HG03039 (cell line): ENCODE results near the gene C10orf95.

Source experiments
- ATAC-seq: cut with Tn5 transposase; IDR thresholded peaks from one replicate; pipeline ENCODE4 v1.9.1; 2021; ENCODE audit warnings: mild to moderate bottlenecking, moderate library complexity; ENCODE audit not compliant: unreplicated experiment

Gene C10orf95

DNA sequence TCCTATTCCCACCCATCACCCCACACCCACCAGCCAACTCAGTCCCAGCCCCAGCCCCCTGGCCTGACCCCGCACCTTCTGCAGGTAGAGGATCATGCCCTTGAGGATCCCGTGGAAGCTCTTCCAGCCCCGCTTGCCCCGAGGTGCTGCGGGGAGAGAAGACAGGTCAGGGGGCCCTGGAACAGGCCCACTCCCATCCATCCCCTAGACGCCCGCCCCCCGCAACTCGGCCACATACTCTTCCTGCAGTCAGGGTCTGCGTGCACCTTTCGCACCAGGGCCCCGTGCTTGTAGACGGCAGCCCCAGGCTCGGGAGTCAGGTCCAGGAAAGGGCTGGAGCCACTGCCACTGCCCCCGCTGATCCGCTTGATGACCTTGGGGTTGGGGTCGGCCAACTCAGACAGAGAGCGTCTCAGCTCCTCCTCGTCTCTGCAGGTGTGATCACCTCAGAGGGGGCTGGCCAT lies 46.2 kb downstream of the C10orf95 start:
- ATAC-seq: no peak

DNA sequence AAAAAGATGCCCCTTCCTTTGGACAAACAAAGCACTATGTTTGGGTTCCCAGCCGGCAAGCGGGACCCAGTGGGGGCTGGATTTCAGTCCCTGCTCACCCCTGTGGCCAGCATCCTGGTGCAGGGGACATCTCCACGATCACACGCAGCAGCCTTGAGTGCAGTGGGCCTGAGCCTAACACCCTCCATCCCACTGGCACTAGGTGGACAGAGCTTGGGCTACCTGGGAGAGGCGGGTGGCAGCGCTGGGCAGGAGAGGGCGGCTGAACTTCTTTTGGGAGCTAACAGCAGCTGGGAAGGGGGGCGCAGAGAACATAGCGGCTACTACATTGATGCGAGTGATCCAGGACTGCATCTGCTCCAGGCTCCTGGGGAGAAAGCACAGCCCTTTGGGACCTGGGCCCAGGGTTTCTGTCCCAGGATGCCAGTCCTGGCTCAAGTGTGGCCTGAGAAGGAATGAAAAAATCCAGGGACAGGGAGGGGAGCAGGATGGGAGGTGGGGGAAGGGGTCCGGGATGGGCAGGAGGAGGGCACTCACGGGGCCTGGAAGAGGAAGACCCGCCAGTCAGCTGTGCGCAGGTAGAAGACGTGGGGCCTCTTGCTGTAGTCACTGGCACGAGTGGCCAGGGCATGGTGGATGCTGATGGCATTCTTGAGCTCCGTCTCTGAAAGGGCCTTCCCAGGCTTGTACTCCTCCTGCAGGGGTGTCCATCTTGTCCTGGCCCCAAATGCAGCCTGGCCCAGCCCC lies 46.8 kb downstream of the C10orf95 start:
- ATAC-seq: no peak

DNA sequence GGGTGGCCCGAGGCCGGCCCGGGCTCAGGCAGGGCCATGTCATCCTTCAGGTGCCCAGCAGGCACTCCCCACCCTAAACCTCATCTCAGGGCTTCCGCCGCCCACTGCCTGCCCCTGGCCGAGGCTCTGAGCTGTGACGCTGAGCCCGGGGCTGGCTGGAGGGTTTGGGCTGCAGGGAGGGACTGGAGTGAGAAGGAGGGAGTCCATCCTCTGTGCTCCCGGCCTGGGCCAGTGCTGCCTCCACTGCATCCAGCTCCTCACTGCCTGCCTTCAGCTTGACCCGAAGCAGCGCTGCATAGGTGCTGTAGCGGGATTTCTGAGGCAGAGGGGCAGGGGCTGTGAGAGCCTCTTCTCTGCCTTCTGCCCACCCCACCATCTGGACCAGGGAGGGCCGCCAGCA lies 48.2 kb downstream of the C10orf95 start:
- no peak for ATAC-seq

DNA sequence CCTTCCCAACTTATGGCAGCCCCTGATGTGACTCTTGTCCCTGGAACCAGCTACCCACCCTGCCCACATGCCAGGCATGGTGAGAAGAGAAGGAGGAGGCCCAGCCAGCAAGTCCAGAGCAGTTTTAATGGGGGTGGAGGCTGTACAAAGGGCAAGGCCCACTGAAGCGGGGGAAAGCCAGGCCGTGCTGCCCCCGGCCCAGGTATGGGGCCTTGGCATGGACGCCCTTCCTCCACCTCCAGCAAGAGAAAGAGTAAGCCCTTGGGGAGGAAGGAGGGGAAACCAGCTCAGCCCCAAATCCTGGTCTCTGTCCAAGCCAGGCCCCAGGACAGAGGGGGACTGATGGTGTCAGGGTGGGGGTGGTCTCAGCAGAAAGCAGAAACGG lies 48.8 kb downstream of the C10orf95 start:
- ATAC-seq: no peak

DNA sequence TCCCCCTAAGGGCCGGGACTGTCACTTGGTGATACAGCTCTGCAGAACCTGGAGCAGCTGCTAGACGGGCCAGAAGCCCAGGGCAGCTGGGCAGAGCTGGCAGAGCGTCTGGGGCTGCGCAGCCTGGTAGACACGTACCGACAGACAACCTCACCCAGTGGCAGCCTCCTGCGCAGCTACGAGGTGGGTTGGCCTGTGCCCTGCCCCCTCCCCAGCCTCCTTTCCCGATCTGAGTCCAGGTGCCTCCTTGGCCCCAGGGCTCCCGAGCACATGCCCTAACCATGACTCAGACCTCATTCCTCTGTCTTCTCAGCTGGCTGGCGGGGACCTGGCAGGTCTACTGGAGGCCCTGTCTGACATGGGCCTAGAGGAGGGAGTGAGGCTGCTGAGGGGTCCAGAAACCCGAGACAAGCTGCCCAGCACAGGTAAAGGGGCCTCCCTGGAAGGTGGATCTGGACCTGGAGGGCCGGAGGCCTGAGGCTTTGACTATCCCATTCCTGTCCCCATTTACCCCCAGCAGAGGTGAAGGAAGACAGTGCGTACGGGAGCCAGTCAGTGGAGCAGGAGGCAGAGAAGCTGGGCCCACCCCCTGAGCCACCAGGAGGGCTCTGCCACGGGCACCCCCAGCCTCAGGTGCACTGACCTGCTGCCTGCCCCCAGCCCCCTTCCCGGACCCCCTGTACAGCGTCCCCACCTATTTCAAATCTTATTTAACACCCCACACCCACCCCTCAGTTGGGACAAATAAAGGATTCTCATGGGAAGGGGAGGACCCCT lies 49.4 kb downstream of the C10orf95 start:
- no peak for ATAC-seq

DNA sequence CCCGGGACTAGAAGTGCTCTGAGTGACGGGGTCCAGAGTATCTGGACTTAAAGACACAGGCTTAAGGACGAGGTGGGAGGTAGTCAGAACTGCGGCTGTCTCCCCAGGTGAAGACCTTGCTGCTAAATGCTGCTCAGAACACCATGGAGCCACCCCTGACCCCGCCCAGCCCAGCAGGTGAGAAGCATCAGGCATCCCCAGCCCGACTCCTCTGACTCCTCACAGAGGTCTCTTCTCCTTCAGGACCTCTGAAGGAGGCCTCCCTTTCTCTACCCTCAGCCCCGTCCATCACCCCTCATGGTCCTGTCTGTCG lies 50.0 kb downstream of the C10orf95 start:
- no peak for ATAC-seq

DNA sequence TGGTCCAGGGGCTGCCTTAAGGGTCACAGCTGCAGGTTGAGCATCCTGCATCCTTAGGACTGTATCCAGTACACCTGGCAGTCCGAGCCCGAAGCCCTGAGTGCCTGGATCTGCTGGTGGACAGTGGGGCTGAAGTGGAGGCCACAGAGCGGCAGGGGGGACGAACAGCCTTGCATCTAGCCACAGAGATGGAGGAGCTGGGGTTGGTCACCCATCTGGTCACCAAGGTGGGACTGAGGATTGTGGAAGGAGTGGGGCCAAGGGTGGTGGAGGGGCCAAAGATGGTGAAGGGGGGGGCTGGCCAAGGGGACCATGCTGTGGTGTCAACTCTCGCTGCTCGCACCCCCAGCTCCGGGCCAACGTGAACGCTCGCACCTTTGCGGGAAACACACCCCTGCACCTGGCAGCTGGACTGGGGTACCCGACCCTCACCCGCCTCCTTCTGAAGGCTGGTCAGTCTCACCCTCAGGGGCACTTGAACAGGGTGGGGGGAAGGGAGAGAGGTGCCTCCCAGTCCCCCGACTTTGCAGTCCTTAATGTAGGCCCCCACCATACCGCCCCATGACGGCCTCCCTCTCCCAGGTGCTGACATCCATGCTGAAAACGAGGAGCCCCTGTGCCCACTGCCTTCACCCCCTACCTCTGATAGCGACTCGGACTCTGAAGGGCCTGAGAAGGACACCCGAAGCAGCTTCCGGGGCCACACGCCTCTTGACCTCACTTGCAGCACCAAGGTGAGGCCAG lies 50.6 kb downstream of the C10orf95 start:
- ATAC-seq: no peak

DNA sequence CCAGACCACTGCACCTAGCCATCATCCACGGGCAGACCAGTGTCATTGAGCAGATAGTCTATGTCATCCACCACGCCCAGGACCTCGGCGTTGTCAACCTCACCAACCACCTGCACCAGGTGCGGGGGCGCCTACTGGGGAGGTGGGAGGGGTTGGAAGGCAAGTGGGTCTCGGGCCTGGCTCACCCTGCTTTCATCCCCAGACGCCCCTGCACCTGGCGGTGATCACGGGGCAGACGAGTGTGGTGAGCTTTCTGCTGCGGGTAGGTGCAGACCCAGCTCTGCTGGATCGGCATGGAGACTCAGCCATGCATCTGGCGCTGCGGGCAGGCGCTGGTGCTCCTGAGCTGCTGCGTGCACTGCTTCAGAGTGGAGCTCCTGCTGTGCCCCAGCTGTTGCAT lies 51.3 kb downstream of the C10orf95 start:
- no peak for ATAC-seq
